Breast epithelium (tissue), 4 donors: ENCODE results near the gene CTDSP1. TPM values are rescaled to one million over a fixed set of nuclear protein-coding genes. Genes with fewer than 3 reads are reported as not detected.

ENCODE experiments used
- DNase-seq, 2 donors: peaks; one replicate each; pipeline ENCODE4 v3.0.0-alpha.2; 2019; ENCODE audit warnings: low spot score in 2 of 2
- H3K27ac ChIP-seq, 2 donors: fragments of 200-600 bp; sonication (generic) in 1 of 2; one replicate each; pipeline ENCODE4 v1.5.1; 2016 to 2019; ENCODE audit warnings: mild to moderate bottlenecking in 1 of 2
- H3K27me3 ChIP-seq, 2 donors: fragments of 200-600 bp; sonication (generic) in 1 of 2; one replicate each; pipeline versions ENCODE4 v1.5.1 to v1.6.0; 2017 to 2019; ENCODE audit warnings: control low read depth in 1 of 2, mild to moderate bottlenecking in 1 of 2
- H3K36me3 ChIP-seq: fragments of 200-600 bp; one replicate; pipeline ENCODE4 v1.5.1; 2019
- H3K4me1 ChIP-seq, 2 donors: fragments of 200-600 bp; sonication (generic); one replicate each; pipeline ENCODE4 v1.5.1; 2016 to 2019; ENCODE audit warnings: control low read depth in 1 of 2
- H3K4me3 ChIP-seq, 3 donors: fragments of 200-600 bp; sonication (generic); 1 replicate in 2 of 3; 2 replicates in 1 of 3; pipeline ENCODE4 v1.5.1; 2016 to 2019; ENCODE audit warnings: mild to moderate bottlenecking in 3 of 3, moderate library complexity in 2 of 3
- H3K9me3 ChIP-seq, 2 donors: fragments of 200-600 bp; sonication (generic) in 1 of 2; one replicate each; pipeline ENCODE4 v1.5.1; 2016 to 2019; ENCODE audit warnings: control low read depth in 1 of 2
- CTCF ChIP-seq, 3 donors: fragments of 450-650 bp; IDR thresholded peaks; one replicate each; pipeline ENCODE4 v1.5.1; 2016 to 2017; ENCODE audit warnings: antibody characterized with exemption in 3 of 3, mild to moderate bottlenecking in 3 of 3, moderate library complexity in 3 of 3
- POLR2A ChIP-seq: fragments of 450-650 bp; IDR thresholded peaks from one replicate; pipeline ENCODE4 v1.6.1; 2016; ENCODE audit warnings: antibody characterized with exemption, mild to moderate bottlenecking, moderate library complexity
- POLR2AphosphoS5 ChIP-seq, 3 donors: sonication (generic); formaldehyde crosslinking; IDR thresholded peaks; one replicate each; pipeline ENCODE4 v1.6.1; 2017; ENCODE audit warnings: antibody characterized with exemption in 3 of 3
- intact Hi-C: fragments of 100-400 bp; cut with DNase I; formaldehyde crosslinking; loops from one replicate; pipeline ENCODE4 v1.15.1; 2023; ENCODE audit warnings: low total_unique reads
- total RNA-seq, 3 donors: library from RNA; depleted of rRNA; stranded (reverse); fragments of >200 nt; gene quantifications; one replicate each; pipeline ENCODE4 v1.1.0, GENCODE V29; 2016

The CTDSP1 gene
- total RNA-seq, 3 donors from 2014 or later: 83.9 to 113 (median 95.9) TPM

GRCh38 chr2:218447072-218447471 is 47.4 kb downstream of the CTDSP1 start:
- H3K27ac ChIP-seq: no peak overlapping the region
- H3K36me3 ChIP-seq: no peaks in the 10 kb centered on the region
- no peaks in the 10 kb centered on the region for H3K27me3 ChIP-seq
- H3K4me1 ChIP-seq: no peaks in the 10 kb centered on the region
- no peaks in the 10 kb centered on the region for H3K9me3 ChIP-seq
- no peak for DNase-seq
- H3K4me3 ChIP-seq: no peak overlapping the region
- intact Hi-C loops: no loop called here
- TF ChIP-seq POLR2AphosphoS5 (IDR thresholded peaks at IDR 0.05) (no peak), CTCF (IDR thresholded peaks at IDR 0.05) (no peak), POLR2A (no peak)

- H3K36me3 ChIP-seq: no peaks in the 10 kb centered on the region
- TF ChIP-seq CTCF (IDR thresholded peaks at IDR 0.05): no peak
- TF ChIP-seq POLR2A: no peak
- no peak for TF ChIP-seq POLR2AphosphoS5 (IDR thresholded peaks at IDR 0.05)
- H3K27me3 ChIP-seq: no peaks in the 10 kb centered on the region
- DNase-seq: no peak
- no peaks in the 10 kb centered on the region for H3K9me3 ChIP-seq
- intact Hi-C loops: no loop called here
- no peak overlapping the region for H3K4me3 ChIP-seq
- no peak overlapping the region for H3K27ac ChIP-seq
- no peaks in the 10 kb centered on the region for H3K4me1 ChIP-seq
These were observed 49.3 kb downstream of the CTDSP1 start for GRCh38 chr2:218448934-218449333.

GRCh38 chr2:218452079-218452478 is 52.4 kb downstream of the CTDSP1 start:
- H3K27me3 ChIP-seq: no peaks in the 10 kb centered on the region
- DNase-seq: no peak
- no peak overlapping the region for H3K27ac ChIP-seq
- no peaks in the 10 kb centered on the region for H3K4me1 ChIP-seq
- no peaks in the 10 kb centered on the region for H3K9me3 ChIP-seq
- H3K4me3 ChIP-seq: no peak overlapping the region
- intact Hi-C loops: no loop called here
- TF ChIP-seq CTCF (IDR thresholded peaks at IDR 0.05) (no peak), POLR2AphosphoS5 (IDR thresholded peaks at IDR 0.05) (no peak), POLR2A (no peak)
- H3K36me3 ChIP-seq: no peaks in the 10 kb centered on the region

Other genes with a start within 250 kb of the CTDSP1 start
- gene CXCR1, start 232.9 kb upstream of the CTDSP1 start, total RNA-seq: under 1 TPM in 1 of 3 donors, not detected in 2; 0.16 TPM
- gene ARPC2, start 182.7 kb upstream of the CTDSP1 start, total RNA-seq: 100 to 1,000 TPM; 212 to 336 (median 248) TPM
- 10 to 100 TPM in 1 of 3 donors, 1 to 10 TPM in 2; 5.2 to 22.2 (median 8.5) TPM for gene GPBAR1, start 138.9 kb upstream of the CTDSP1 start, total RNA-seq
- 100 to 1,000 TPM; 150 to 164 (median 151) TPM for gene AAMP, start 129.7 kb upstream of the CTDSP1 start, total RNA-seq
- gene PNKD, start 129.3 kb upstream of the CTDSP1 start, total RNA-seq: 10 to 100 TPM; 30.2 to 48.3 (median 35.6) TPM
- 100 to 1,000 TPM; 168 to 330 (median 170) TPM for gene TMBIM1, start 107.4 kb upstream of the CTDSP1 start, total RNA-seq
- gene CATIP, start 43.0 kb upstream of the CTDSP1 start, total RNA-seq: under 1 TPM in 1 of 3 donors, not detected in 2; 0.44 TPM
- gene SLC11A1, start 17.6 kb upstream of the CTDSP1 start, total RNA-seq: 10 to 100 TPM; 14.4 to 53.4 (median 17.9) TPM
- gene VIL1, start 19.3 kb downstream of the CTDSP1 start, total RNA-seq: 1 to 10 TPM in 1 of 3 donors, under 1 TPM in 1, not detected in 1; under 0.01 to 2.9 TPM
- 10 to 100 TPM in 2 of 3 donors, 1 to 10 TPM in 1; 6.9 to 24.6 (median 14.4) TPM for gene USP37, start 168.5 kb downstream of the CTDSP1 start, total RNA-seq
- gene CNOT9, start 169.0 kb downstream of the CTDSP1 start, total RNA-seq: 10 to 100 TPM; 30.6 to 55.6 (median 44.9) TPM
- 1 to 10 TPM; 1.8 to 8.0 (median 2.6) TPM for gene PLCD4, start 208.0 kb downstream of the CTDSP1 start, total RNA-seq